ENCODE data around the gene RAMACL. TPM values are rescaled to one million over a fixed set of nuclear protein-coding genes. Genes with fewer than 3 reads are reported as not detected.

The RAMACL gene
- polyA plus RNA-seq, 10 donors = 0.09 to 0.73 (median 0.20) TPM; not detected in 4

DNA sequence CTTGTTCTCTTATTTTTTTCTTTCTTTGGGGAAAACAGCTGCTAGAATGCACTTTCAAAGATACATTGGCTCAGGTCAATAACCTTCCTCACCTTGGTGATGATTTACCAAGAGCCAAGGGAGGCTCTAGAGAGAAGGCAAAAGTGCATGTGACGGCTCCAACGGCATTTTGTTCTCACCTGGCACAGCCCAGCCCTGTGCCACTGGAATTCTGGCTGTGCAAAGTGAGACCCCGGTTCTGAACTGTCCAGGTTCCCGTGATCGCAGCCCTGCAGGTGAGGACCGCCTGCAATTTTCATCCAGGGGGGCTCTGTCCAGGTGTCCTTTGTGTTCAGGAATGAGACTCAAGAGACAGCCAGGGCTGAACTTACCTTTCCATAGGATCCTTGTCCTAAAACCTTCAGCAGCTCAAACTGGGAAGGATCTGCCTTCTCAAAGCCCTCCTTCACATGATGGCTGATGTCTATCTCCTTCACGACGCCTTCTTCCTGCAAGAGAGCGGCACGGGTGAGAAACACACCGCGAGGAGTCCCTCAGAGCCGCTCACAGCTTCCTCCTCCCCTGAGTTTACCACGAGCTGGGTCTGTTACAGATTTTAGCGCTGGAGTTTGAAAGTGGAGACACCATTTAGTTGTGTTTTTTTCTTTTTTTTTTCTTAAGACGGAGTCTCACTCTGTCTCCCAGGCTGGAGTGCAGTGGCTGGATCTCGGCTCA lies 48.0 kb downstream of the RAMACL start:
- DNase-seq = no peak

DNA sequence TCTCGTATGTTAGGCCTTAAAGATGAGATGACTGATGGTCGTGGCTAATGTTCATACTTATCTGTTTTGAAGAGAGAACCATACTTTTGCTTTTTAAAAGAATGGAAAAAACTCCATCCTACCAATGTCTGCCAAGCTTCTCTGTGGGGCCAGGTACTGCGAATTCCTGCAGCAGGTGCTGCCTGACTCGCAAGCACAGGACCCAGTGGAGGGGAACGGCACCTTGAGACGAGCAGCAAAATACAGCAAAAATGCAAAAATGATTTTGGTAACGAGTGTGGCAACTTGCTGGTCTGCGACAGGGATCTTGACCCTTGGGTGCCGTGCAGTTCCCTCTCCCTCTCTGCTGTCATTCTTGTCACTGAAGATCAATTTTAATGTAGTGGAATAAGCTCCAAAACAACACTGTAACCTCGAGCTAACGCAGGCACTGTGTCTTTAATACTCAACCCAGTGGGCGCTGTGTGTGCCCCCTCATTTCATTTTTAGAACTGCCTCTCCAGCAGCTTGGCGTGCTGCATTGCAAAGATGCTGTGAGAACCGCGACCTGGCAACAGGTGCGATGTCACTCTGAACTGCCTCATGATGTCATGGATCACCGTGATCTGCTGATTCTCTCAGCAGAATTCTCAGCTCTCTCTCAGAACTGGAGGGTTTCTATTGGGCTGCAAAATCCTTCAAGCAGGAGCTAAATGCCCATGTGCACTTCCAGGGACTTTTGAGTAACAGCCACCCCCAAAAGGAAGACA lies 51.6 kb downstream of the RAMACL start:
- DNase-seq = no peak

DNA sequence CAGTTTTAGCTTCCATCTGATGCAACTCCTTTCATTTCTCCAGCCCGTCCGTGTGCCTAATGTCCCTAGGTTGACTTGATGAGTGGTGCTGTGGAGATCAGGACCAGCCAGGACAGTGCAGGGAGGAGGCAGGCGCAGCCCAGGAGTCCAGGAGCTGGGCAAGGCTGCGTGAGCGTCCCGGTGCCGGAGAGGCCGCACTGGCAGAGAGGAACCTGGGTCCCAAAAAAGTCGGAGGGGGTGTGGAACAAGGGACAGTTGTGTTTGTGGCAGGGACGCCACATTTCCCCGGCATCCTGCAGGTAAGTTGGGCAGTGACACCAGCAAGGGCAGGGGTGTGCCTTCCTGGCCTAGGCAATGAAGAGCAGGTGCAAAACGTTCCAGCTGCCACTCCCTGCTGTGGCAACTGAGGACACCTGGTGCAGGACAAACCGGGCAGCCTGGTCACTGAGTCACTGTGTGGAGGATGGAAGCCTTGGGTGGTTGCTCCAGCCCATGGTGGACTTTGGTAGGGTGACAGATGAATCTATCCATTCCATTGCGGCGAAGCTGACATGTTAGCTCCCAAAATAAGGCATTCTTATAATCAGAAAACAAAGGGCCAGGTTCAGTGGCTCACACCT lies 53.2 kb downstream of the RAMACL start:
- DNase-seq = no peak

Other genes starting within 250 kb of the RAMACL start
- gene SFT2D1, start 244.1 kb downstream of the RAMACL start, polyA plus RNA-seq (ENCODE audit: insufficient read length in 10 of 10) = 10 to 100 TPM; 30.2 to 46.2 (median 36.5) TPM
- 10 to 100 TPM; 62.7 to 92.1 (median 76.0) TPM for gene MPC1, start 203.7 kb downstream of the RAMACL start, polyA plus RNA-seq (ENCODE audit: insufficient read length in 10 of 10)
- gene RPS6KA2, start 40.6 kb upstream of the RAMACL start, polyA plus RNA-seq (ENCODE audit: insufficient read length in 10 of 10) = 10 to 100 TPM; 22.1 to 31.7 (median 25.4) TPM

All from muscle of back (tissue), 11 donors.